ENCODE measurements around the gene TFDP2.

The TFDP2 gene

DNA sequence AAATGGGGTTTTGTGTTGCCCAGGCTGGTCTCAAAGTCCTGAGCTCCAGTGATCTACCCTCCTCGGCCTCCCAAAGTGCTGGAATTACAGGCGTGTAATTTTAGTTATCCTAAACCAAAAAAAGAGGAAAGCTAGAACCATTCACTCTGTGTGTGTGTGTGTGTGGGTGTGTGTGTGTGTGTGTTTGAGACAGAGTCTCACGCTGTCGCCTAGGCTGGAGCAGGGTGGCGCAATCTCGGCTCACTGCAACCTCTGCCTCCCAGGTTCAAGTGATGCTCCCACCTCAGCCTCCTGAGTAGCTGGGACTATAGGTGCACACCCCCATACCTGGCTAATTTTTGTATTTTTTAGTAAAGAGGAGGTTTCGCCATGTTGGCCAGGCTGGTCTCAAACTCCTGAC is 84.0 kb downstream of the TFDP2 start:
- FAIRE-seq: no peak

DNA sequence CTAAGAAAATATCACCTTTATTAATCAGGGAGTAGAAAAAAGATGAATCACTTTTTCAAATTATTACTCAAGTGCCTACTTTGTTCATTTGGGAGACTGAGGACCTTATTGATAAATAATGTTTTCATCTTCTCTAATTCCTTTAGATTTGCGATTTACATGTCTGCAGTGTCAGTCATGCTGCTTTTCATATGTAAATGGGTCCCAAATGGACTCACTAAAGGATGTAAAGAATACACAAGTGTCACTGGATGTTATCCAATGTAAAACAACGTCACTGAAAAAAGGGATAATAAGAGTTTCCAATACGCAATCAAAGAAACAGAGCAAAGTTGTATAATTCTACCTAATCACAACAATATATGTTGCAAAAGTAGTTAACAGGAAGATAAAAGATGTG is 84.9 kb downstream of the TFDP2 start:
- no peak for FAIRE-seq

DNA sequence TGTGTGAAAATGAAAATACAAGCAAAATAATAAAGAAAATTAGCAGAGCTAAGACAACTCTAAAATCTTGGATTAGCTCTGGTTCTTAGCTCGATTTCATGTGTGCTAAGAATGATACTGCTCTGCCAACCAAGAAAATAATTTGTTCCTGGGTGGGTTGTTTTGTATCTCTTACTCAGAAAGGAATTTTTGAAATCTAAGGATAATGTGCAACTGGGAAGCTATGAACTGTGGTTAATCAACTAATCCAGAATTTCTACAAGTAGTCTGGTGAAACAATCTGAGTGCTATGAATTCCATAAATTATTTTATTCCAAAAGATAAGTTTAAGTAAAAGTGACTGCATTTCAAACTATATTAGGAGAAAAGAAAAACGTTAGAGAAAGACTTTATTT is 92.0 kb downstream of the TFDP2 start:
- no peak for FAIRE-seq

DNA sequence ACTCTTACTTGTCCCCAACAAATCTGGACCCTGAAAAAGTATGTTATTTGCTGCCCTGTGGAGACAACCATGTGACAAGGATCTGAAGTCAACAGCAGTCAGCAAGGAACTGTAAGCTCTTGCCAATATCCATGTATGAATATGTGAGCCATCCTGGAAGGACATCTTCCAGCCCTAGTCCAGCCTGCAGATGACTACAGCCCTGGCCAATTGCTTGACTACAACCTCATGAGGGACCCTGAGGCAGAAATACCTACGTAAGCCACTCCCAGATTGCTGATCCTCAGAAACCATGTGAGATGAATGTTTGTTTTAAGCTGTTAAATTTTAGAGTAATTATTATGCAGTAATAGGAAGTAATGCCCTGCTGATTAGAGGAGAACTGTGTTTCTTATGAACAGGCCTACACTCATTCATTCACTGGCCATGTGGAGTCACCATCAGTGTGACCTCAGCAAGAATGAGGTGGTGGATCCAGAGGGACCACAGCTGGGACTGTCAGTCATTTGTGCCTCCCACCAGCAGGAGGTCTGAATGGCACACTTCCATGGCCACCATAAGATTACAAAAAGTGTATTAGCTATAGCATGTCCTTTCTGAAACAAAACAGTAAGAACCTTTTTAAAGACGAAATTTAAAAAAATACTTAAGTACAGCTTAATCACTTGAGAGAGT is 92.6 kb downstream of the TFDP2 start:
- no peak for FAIRE-seq

DNA sequence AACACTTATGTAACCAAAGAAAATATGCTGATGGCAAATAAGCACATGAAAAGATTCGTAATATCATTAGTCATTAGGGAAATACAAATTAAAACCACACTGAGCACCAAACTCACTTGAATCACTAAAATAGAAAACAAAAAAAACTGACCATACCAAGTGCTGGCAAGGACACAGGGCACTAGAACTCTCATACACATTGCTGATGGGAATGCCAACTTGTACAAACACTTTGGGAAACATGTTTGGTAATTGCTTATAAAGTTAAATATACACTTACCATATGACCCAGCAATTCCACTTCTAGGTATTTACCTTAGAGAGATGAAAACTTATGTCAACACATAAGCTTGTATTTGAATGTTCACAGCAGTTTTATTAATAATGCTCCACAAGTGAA is 95.5 kb downstream of the TFDP2 start:
- no peak for FAIRE-seq

DNA sequence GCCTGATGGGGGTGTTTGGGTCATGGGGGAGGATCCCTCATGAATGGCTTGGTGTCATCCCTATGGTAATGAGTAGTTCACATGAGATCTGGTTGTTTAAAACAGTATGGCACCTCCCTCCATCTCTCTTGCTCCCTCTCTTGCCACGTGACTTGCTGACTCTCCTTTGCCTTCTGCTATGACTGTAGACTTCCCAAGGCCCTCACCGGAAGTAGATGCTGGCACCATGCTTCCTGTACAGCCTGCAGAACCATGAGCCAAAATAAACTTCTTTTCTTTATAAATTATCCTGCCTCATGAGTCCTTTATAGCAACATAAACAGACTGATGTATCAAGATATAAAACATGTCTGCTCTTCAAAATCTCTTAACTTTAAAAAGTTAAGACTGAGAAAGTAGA is 96.1 kb downstream of the TFDP2 start:
- FAIRE-seq: no peak

DNA sequence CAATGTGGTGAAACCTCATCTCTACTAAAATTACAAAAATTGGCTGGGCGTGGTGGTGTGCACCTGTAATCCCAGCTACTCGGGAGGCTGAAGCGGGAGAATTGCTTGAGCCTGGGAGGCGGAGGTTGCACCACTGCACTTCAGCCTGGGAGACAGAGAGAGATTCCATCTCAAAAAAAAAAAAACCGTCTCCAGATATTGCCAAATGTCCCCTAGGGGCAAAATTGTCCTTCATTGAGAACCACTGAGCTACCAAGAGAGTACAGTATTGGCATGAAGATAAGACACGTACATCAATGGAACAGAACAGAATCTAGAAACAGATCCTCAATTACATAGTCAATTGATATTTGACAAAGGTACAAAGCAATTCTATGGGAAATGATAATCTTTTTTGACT is 98.0 kb downstream of the TFDP2 start:
- FAIRE-seq: no peak

DNA sequence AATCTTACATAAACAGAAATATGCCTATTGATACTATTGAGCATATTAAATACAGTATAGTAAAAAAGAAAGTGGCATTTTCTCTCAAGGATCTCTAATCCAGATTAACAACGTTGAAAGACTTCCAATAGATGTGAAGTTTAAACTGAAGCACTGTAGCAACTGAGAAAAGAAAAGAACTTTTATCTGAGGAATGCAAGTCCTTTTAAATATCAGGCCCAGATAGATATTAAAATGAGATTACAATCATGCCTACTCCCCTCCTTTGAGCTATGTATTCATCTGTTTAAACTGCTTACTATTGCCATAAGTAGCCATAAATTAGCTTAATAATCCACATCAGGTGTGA is 102.3 kb downstream of the TFDP2 start:
- FAIRE-seq: no peak

DNA sequence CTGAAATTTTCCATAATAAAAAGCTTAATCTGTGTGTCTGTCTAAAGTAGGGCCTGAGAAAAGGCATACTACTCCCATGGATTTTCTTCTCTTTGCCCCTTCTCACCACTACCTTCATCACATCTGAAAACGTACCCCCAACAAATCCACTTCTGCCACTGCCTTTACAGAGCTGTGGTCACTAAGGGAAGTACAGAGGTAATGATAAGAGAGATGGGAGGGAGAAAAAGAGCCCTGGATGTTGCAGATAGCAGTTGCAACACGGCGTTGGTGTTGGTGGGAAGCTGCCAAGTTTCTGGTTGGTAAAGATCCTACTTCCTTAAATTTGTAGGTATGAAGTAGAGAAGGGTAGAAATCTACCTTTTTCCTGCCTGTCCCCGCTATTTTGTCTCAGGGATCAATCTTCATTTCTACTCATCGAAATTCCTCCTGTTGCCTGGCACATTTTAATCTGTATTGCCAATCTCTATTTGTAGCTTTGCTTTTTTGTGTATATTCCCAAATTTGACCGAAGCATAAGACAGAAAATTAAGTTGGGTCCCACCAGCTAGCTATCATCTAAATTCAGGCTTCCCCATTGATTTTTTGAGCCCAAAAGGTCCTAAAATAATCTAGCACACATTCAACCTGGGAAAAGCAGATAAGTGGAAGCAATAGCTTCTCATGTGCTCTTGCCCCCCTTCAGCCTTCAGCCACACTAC is 102.9 kb downstream of the TFDP2 start:
- no peak for FAIRE-seq

DNA sequence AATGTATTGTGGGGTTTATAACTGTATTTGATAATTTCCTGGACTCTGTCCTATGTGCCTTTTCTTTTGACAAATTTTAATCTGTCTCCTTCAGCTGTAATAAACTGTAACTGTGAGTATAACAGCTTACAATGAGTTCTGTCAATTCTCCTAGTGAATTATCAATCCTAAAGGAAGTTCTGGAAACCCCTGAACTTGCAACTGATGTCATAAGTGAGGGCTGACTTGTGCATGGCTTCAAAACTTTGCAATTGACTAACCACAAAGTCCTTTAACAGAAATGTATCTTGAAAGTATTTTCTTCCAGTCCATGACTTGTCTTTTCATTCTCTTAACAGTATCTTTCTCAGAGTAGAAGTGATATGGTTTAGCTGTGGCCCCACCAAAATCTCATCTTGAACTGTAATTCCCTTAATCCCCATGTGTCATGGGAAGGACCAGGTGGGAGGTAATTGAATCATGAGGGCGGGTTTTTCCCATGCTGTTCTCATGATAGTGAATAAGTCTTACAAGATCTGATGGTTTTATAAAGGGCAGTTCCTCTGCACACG is 108.3 kb downstream of the TFDP2 start:
- no peak for FAIRE-seq

DNA sequence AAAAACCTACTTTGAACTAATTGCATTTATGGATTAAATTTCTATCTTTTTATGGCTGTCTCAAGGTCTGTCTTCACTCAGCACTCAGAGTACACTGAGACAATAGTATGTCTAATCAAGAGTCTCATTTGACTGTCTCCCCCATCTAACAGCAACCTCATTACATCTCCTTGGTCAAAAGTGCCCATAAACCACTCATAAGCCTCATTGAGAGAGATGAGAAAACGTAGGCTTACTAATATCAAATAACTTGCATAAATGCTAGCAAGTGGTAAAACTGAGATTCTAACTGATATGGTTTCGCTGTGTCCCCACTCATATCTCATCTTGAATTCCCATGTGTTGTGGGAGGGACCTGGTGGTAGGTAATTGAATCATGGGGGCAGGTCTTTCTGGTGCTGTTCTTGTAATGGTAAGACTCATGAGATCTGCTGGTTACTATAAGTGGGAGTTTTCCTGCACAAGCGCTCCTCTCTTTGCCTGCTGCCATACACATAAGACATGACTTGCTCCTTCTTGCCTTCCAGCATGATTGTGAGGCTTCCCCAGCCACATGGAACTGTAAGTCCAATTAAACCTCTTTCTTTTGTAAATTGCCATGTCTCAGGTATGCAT is 113.9 kb downstream of the TFDP2 start:
- no peak for FAIRE-seq

DNA sequence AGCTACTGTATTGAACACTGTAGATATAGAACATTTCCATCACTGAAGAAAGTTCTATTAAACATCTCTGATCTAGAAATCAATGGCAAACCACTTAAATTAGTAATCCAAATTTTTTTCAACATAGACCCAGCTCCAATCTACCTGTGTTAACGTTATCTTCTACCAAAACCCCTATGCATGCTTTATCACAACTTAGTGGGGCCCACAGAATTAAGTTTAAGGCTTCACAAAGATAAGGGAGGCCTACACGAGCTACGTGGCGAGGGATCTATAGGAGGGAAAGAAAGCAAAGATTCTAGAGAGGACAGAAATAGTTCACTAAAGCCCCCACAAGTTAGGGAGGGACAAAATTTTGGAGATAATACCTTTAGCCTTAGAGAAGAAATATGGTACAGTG is 116.1 kb downstream of the TFDP2 start:
- FAIRE-seq: no peak

DNA sequence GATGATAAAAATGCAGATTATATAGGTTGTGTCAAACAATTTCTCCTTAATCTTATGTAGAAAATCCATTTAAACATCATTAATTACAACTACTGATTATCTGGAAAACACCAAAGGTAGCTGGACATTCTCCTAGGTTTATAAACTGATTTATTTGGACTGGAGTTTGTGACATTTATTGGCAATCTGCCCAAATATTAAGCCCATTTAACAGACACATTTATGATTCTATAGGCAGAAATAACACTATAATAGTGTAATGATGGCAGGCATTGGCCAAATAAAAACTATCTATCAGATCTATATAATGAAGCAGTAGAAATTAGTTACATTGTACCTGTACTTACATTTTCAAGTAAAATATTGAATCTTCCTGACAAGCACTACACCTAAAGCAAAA is 117.8 kb downstream of the TFDP2 start:
- FAIRE-seq: no peak

DNA sequence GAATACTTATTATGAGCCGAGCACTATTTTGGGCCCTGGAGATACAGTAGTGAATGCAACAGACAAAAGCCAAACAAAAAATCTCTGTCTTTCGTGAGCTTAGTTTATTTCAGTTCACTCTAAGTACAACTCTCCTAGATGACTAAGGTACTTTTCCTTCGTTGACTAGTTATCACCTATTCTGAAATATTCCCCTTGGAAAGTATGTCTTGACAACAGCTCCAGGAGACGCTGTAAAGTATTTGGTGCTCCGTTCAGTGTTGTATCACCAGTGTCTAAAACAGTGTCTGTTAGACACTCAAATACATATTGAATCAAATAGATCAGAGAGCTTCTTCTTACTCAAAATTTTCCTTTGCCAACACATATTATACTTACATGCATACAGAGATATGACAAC is 119.6 kb downstream of the TFDP2 start:
- FAIRE-seq: no peak

DNA sequence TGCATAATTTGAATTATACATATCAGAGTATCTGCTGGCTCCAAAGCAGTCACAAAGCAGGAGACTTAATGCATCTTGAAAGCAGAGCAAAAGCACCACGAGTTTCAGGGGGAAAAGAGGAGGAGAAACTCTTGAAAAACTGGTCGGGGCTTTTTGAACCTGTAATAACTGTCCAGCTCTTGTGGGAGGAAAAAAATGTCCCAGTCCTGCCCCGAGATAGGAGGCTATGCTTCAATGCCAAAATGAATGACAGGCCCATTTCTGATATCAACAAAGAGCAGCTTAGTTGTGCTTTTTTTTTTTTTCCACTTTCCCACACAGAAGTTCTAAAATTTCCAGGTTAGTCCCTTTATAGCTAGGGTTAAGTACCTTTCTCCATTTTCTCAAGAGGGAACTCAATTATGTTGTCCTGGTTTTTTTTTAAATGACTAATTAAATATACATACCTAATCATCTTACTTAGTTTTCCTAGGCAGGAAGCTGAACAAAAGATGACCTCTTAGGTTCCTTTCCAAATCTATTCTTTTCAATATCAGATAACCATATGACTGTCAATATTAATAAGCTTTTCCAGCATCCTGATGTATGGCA is 120.2 kb downstream of the TFDP2 start:
- FAIRE-seq: no peak

DNA sequence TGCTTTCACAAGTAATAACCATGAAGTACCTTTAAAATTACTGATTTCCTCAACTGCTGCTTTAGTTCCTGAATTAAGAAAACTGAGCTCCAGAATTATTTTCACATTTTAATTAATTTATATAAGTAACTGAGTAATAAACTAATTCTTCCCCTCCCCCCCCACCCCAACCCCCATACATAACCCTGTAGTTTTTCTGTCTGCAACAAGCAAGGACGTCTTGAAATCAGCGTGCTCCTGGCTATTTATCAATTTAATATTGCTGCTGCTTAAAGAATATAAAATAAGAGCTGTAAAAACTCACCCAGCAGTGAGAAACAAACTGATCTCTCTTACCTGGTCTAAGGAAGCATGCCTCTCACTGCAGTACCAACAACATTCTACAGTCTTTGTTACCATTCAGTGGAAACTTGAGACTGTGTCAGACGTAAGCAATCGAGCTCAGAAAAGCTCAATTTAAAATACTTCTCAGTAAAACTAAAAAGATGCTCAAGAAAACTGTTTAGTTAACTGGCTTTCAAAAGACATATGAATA is 121.0 kb downstream of the TFDP2 start:
- FAIRE-seq: peak; percentile 28

DNA sequence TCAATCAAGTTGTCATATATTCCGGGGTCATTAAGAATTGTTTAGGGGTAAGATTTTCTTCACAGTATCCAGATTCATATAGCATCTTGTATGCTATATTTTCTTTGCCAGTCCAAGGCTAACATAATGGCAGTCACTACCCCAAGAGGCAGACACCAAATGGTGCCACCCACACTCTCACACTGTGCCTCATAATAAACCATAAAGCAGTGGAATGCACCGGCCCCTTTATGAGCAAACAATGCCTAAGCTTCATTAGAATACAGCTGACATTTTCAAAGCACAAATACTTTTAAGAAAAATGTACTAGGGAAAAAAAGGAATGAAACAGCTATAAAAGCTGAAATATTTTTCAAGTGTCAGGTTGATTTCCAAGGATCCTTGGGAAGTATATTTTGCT is 121.6 kb downstream of the TFDP2 start:
- peak; percentile 10 for FAIRE-seq

DNA sequence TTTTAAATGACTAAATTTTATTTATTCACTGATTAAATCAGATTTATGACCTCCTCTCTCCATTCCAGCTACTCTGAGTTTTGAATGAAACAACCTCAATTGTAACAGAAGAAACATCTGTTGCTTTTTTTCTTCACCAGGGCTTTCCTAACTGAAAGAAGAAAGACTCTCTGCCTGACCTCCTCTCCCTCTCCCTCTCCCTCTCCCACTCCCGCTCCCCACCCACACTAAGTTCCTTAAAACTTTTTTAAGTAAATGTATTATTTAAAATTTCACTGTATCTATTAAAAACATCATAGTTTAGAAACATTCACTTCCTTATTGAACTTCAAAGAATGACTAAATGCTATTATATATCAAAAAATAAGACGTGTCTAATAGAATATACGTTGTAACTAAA is 122.0 kb downstream of the TFDP2 start:
- FAIRE-seq: no peak

DNA sequence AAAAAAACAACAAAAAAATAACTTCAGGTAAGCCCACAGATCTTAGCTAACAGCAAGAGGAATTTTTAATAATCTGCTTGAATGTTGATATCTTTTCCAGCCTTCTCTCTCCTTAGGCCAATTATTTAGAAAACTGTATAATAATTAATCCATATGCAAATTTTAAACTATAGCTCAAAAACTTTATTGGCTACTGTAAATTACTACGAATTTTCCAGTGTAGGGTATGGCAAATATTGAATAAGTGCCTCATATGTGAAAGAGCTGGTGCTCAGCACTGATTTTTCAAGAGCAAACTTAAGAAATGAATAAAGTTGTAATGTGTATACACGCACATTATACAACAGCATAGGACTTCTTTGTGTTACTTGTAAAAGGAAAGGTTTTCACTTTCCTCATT is 123.0 kb downstream of the TFDP2 start:
- FAIRE-seq: no peak

DNA sequence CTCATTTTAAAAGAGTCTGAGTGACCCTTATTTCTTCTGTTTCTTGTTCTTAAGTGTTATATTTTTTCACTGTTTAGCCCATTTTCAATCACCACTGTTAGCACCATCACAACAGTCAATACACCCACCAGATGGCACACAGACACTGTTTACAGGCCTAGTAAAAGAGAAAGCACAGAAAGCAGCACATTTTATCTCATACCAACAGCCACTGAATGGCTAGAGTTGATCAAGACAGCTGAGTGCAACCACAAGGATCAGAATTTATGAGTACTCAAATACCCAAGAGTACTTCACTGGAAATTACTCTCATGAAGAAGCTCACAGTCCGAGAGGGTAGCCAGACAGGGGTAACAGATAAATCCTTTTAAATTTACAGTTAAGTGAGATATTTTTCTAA is 127.0 kb downstream of the TFDP2 start:
- no peak for FAIRE-seq

DNA sequence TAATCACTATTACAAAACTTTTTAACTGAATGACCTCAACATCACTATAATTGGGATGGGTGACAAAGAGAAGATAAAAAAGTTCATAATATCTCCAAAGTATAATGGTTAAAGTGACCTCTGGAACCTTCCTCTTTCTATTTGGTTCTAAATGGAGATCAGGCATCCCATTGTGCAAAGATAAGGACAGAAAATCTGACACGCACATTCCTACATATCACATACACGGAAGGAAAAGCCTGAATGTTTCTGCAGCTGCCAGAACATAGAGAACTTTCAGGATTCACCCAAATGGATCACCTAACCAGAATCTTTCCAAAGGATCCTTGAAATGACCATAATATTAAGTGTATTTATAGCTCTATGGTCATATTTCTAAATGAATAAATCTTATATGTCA is 128.2 kb downstream of the TFDP2 start:
- FAIRE-seq: no peak

DNA sequence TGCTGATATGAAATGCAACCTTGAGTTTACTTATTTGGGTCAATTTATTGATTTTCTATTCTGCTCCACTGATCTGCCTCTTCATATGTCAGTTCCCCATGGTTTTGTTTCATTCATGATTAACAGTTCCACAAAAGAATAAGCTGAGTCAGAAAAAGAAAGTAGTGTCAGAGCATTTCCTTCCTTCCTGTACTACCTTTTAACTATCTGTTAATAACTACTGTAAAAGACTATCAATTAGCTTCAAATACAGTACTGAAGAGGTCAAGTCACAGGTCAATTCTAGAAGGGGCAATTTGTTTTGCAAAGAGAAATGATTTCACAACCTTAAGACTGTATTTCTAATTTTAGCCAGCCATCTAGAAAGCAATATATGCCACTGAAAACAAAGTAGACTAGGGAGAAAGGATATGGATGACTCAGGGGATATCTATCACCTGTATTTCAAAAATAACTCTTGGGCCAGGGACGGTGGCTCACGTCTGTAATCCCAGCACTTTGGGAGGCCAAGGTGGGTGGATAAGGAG is 129.5 kb downstream of the TFDP2 start:
- FAIRE-seq: no peak

DNA sequence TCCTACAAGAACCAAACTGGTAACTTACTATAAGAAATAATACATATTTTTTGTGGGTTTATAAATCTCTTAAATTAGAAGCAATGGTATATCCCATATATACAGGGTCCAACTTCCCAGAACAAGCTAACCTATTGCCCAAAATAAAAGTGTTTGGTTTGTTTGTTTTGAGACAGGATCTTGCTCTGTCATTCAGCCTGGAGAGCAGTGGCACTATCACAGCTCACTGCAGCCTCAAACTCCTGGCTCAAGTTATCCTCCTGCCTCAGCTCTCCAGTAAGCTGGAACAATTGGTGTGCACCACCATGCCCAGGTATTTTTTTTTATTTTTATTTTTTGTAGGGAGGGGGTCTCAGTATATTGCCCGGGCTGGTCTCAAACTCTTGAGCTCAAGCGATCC is 135.4 kb downstream of the TFDP2 start:
- FAIRE-seq: no peak
